Smooth muscle cell (in vitro differentiated cells): ENCODE results near the gene SUPT4H1. TPM values are rescaled to one million over a fixed set of nuclear protein-coding genes. Genes with fewer than 3 reads are reported as not detected.

ENCODE experiments used
- DNase-seq: peaks from one replicate; lab custom pipeline; 2025; ENCODE audit not compliant: unreplicated experiment; lab: John Stamatoyannopoulos, UW
- H2AFZ ChIP-seq: fragments of 200-600 bp; sonication (generic); 2 replicates; pipeline ENCODE4 v1.6.0; 2016; ENCODE audit warnings: antibody characterized with exemption, low read depth, mild to moderate bottlenecking
- H3F3A ChIP-seq: fragments of 200-600 bp; sonication (generic); 2 replicates; pipeline ENCODE4 v1.6.0; 2017; ENCODE audit warnings: antibody characterized with exemption, low read depth
- H3K27ac ChIP-seq: fragments of 200-600 bp; sonication (generic); 2 replicates; pipeline ENCODE4 v1.5.1; 2016; ENCODE audit warnings: low read depth, mild to moderate bottlenecking
- H3K27me3 ChIP-seq: fragments of 200-600 bp; sonication (generic); 2 replicates; pipeline ENCODE4 v1.6.1; 2016; ENCODE audit warnings: low read depth, mild to moderate bottlenecking
- H3K36me3 ChIP-seq: fragments of 200-600 bp; sonication (generic); 2 replicates; pipeline ENCODE4 v1.5.1; 2016; ENCODE audit warnings: low read depth
- H3K4me1 ChIP-seq: fragments of 200-600 bp; sonication (generic); 2 replicates; pipeline ENCODE4 v1.5.1; 2016; ENCODE audit warnings: low read depth
- H3K4me2 ChIP-seq: fragments of 200-600 bp; sonication (generic); 2 replicates; pipeline ENCODE4 v1.6.0; 2016; ENCODE audit warnings: mild to moderate bottlenecking
- H3K4me3 ChIP-seq: fragments of 200-600 bp; sonication (generic); 2 replicates; pipeline ENCODE4 v1.5.1; 2016; ENCODE audit warnings: mild to moderate bottlenecking
- H3K79me2 ChIP-seq: fragments of 200-600 bp; sonication (generic); 2 replicates; pipeline ENCODE4 v1.6.0; 2016; ENCODE audit warnings: low read depth, mild to moderate bottlenecking
- H3K9ac ChIP-seq: fragments of 200-600 bp; sonication (generic); 2 replicates; pipeline ENCODE4 v1.6.0; 2016; ENCODE audit warnings: low read depth
- H3K9me3 ChIP-seq: fragments of 200-600 bp; sonication (generic); replicated peaks from 2 replicates; pipeline ENCODE4 v1.5.1; 2016; ENCODE audit warnings: low read depth
- H4K20me1 ChIP-seq: fragments of 200-600 bp; sonication (generic); 2 replicates; pipeline ENCODE4 v1.6.0; 2016; ENCODE audit warnings: low read depth
- WGBS: methylation state at CpG from one replicate; pipeline ENCODE4 v1.1.7; 2016; ENCODE audit warnings: low lambda C conversion rate; 5-methylcytosine and 5-hydroxymethylcytosine counted together
- polyA plus RNA-seq: library from polyadenylated mRNA; unstranded; fragments of >200 nt; fragmentation: Nextera tagmentation; extraction: Ambion mirVana; gene quantifications from 2 replicates; pipeline ENCODE4 v1.2.1, GENCODE V29; 2016
- total RNA-seq: library from RNA; depleted of rRNA; stranded (reverse); fragments of >200 nt; gene quantifications from 2 replicates; pipeline ENCODE4 v1.2.3, GENCODE V29; 2014
- TF ChIP-seq, protein P1 (sequence below): fragments of 200-600 bp; sonication (generic); IDR thresholded peaks from 2 replicates; pipeline ENCODE4 v1.5.1; 2017; ENCODE audit warnings: borderline replicate concordance, mild to moderate bottlenecking, antibody characterized with exemption; ENCODE audit not compliant: insufficient read depth, poor library complexity, severe bottlenecking

SUPT4H1 gene
- total and polyA plus RNA-seq, 2 experiments from 2014 or later: 66.1 to 107 TPM

DNA sequence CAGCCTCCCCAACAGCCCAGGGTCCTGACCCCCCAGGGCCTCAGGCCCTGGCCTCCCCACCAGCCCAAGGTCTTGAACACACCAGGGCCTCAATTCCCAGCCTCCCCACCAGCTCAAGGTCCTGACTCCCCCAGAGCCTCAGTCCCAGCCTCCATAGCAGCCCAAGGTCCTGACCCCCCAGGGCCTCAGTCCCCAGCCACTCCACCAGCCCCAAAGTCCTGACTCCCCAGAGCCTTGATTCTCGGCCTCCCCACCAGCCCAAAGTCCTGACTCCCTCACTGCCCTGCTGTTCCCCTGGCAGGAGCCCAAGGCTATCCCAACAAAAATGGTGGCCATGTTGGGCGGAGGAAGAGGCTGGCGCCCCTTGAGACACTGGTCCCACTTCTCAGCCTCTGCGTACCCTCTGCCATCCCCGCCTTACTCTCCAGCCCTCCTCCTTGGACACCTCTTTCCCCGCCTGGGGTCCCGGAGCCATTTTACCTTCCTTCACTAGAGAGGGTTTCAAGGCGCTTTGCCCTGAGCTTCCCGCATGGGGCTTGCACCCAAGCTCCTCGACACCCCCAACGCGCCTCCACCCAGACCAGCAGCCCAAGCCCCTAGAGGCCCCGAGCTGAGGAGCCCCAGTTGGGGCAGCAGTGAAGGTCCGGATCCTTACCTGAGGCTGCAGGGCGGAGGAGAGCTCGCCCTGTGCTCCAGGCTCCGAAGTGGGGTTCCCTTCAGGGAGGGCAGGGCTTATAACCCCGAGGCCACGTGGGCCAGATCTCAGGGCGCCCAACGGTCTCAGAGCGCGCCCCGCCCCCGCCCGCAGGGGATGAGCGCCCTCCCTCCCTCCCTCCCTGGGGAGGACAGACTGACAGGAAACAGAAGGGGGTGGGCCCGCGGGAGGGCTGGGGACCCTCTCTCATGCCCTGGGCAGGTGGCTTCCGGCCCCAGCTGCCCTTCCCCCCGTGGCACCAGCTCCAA, 19.9 kb downstream of the SUPT4H1 start:
- WGBS: 94% methylated on average over 19 of the region's 31 CpGs
- TF ChIP-seq, protein P1, sequence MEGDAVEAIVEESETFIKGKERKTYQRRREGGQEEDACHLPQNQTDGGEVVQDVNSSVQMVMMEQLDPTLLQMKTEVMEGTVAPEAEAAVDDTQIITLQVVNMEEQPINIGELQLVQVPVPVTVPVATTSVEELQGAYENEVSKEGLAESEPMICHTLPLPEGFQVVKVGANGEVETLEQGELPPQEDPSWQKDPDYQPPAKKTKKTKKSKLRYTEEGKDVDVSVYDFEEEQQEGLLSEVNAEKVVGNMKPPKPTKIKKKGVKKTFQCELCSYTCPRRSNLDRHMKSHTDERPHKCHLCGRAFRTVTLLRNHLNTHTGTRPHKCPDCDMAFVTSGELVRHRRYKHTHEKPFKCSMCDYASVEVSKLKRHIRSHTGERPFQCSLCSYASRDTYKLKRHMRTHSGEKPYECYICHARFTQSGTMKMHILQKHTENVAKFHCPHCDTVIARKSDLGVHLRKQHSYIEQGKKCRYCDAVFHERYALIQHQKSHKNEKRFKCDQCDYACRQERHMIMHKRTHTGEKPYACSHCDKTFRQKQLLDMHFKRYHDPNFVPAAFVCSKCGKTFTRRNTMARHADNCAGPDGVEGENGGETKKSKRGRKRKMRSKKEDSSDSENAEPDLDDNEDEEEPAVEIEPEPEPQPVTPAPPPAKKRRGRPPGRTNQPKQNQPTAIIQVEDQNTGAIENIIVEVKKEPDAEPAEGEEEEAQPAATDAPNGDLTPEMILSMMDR: no peak
- H3K36me3 ChIP-seq: no peaks in the 10 kb centered on the region

DNA sequence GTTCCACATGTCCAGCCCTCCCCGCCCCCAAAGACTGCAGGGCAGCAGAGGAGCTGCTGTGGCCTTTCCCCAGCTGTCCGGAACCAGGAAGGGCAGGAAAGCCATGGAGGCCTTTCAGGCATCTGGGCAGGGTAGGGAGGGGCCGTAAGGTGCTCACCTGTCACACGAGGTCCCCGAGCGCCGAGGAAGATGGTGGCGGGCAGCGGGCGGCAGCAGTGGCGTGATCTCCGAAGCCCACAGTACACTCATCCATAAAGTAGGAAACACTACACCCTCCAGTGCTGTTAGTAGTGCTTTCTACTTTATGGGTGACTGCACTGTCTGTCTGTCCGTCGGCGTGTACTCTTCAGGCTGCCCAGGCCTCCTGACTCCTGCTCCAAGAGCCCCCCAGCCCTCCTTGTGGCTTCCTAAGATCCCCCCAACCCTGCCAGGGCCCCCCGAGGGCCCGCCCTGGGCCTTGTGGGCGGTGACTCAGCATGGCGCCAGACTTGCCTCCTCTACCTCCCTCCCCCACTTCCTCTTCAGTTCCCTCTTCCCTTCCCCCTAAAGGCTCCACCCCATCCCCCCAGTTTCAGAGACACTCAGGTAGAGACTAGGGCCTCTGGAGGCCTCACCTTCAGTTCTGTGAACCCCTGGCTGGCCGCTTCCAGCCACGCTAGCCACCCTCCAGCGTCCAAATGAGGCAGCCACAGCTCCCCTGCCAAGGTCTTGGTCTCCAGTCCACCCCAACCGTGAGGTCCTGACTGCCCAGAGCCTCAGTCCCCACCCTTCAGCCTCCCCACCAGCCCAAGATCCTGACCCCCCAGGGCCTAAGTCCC, 20.8 kb downstream of the SUPT4H1 start:
- Histone ChIP-seq H3K36me3 (no peaks in the 10 kb centered on the region), H3K27ac (peak overlapping the region; percentile 4), H3K27me3 (no peaks in the 10 kb centered on the region), H3K79me2 (no peaks in the 10 kb centered on the region), H4K20me1 (no peaks in the 10 kb centered on the region), H3K4me2 (peak overlapping the region; percentile 31), H3F3A (no peaks in the 10 kb centered on the region), H3K9me3 (no peaks in the 10 kb centered on the region), H2AFZ (no peak overlapping the region), H3K4me3 (no peak overlapping the region), H3K4me1 (peaks cover 17% of the 10 kb centered on the region), H3K9ac (no peak overlapping the region)
- TF ChIP-seq, protein P1: no peak
- no peak for DNase-seq
- WGBS: 86% methylated on average over 22 of the region's 23 CpGs

More for the DNA sequence above, 19.9 kb downstream of the SUPT4H1 start:
- Histone ChIP-seq H3K4me2 (no peak overlapping the region), H3K9ac (no peak overlapping the region), H2AFZ (no peak overlapping the region), H3K27ac (no peak overlapping the region), H4K20me1 (no peaks in the 10 kb centered on the region), H3K4me3 (no peak overlapping the region), H3K27me3 (no peaks in the 10 kb centered on the region), H3K4me1 (peaks cover 17% of the 10 kb centered on the region), H3K79me2 (no peaks in the 10 kb centered on the region), H3K9me3 (no peaks in the 10 kb centered on the region), H3F3A (peaks cover 1% of the 10 kb centered on the region)
- no peak for DNase-seq

DNA sequence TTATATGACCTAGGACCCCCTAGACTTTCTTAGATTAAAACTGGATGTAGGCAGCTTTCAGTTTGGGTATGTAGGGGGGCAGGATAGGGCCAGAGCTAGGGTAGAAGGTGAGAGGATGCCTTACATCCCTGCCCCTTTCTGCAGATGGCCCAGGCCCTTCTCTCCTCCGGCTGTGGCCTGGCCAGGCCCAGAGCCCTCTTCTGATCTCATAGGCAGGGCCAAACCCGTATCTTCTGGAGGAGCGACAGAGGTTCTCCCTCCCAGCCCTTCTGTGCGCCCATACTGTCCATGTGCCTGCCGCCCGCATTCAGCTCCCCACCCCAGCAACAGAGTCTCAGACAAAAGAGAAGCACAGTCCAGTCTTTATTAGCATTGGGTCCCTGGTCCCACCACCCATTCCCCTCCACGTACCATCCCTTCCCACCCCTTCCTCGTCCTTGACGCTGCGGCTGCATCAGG, 21.4 kb downstream of the SUPT4H1 start:
- Histone ChIP-seq H3K4me1 (peaks cover 17% of the 10 kb centered on the region), H2AFZ (no peak overlapping the region), H4K20me1 (no peaks in the 10 kb centered on the region), H3K36me3 (no peaks in the 10 kb centered on the region), H3K27me3 (no peaks in the 10 kb centered on the region), H3K4me2 (no peak overlapping the region), H3K27ac (no peak overlapping the region), H3K4me3 (no peak overlapping the region), H3K9ac (no peak overlapping the region), H3K9me3 (no peaks in the 10 kb centered on the region), H3F3A (no peaks in the 10 kb centered on the region), H3K79me2 (no peaks in the 10 kb centered on the region)
- DNase-seq: no peak
- TF ChIP-seq, protein P1: no peak
- WGBS: 99% methylated on average over 9 of the region's 10 CpGs
